Activated T-cell treated with anti-CD3 and anti-CD28 coated beads for 24 hours (primary cell): ENCODE measurements around the gene RASD1.

Experiments used
- DNase-seq: peaks from one replicate; pipeline ENCODE4 v3.0.0-alpha.2; 2020; ENCODE audit warnings: low read depth

RASD1 gene

DNA sequence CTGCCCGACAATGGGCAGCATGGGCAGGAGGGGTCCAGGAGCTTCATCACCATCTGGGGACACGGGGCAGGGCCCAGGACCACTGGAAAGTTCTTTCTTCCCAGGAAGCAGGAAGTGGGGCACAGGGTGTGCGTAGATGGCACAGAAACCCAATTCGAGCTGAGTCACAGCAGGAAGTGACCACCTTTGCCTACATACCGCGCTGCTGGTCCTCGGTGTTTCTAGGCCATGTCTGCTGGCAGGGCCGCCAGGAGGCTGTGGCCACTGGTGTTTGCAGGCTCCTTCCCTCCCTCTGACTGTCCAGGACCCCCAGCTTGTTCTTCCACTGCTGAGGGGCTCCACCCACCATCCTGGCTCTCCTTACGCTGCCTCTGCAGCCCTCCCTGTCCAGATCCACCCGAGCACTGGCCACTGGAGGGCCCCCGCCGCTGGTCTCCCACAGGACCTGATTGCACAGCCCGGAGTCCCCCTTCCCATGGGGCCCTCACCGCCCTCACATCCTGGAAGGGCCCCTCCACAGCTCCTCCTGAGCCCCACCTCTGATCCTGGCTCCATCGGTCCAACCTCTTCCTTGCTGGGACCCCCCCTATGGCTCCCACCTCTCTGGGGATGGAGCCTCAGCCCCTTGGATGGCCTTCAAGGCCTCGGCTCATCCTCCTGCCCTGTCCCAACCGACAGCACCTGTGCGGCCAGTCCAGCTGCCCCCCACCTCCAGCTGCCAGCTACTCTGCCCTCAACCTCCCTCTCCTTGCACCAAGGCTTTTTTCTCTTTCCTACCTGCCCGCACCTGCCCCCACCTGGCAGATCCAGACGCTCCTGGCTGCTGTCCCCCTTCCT, 14.5 kb upstream of the RASD1 start:
- DNase-seq = no peak

GRCh38 chr17:17509601-17510425, 13.6 kb upstream of the RASD1 start:
- DNase-seq = no peak

- no peak for DNase-seq
Measured at GRCh38 chr17:17508646-17509591, 12.7 kb upstream of the RASD1 start.

- no peak for DNase-seq
Measured at GRCh38 chr17:17508019-17508535, 11.9 kb upstream of the RASD1 start.

GRCh38 chr17:17507465-17508011, 11.3 kb upstream of the RASD1 start:
- no peak for DNase-seq

GRCh38 chr17:17506893-17507464, 10.8 kb upstream of the RASD1 start:
- no peak for DNase-seq

GRCh38 chr17:17506181-17506741, 10.1 kb upstream of the RASD1 start:
- no peak for DNase-seq

- no peak for DNase-seq
Measured at GRCh38 chr17:17505610-17506171, 9.5 kb upstream of the RASD1 start.

GRCh38 chr17:17505151-17505550, 9.0 kb upstream of the RASD1 start:
- DNase-seq = no peak

- no peak for DNase-seq
Measured at GRCh38 chr17:17504341-17505140, 8.3 kb upstream of the RASD1 start.

DNA sequence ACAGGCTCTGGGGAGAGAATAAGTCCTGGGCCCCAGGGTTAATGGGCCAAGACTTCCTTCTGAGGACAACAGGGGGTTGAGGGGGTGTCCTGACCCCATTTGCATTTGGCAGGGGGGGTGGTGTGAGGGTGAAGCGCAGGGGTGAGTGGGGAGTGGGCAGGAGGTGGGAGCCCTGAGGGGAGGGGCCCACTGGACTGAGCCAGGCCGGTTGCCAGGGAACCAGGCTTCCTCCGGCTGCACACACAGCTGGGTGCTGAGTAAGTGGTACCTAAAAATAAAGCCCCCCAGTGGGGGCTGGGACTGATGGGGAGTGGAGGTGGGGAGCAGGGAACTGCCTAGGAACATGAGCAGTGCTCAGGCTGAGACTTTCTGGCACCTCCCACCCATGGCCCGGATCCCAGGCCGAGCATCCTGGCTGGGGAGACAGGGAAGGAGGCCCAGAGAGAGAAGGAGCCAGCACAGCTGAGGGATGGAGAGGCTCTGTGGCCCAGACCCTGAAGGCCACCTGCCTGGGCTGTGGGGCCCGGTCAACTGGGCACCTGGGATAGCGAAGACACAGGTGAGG, 7.5 kb upstream of the RASD1 start:
- no peak for DNase-seq

- DNase-seq = no peak
Measured at GRCh38 chr17:17502741-17503565, 6.8 kb upstream of the RASD1 start.

- no peak for DNase-seq
Measured at GRCh38 chr17:17500999-17501605, 4.9 kb upstream of the RASD1 start.

GRCh38 chr17:17499402-17500145, 3.4 kb upstream of the RASD1 start:
- DNase-seq = no peak

- DNase-seq = no peak
Measured at GRCh38 chr17:17498606-17499301, 2.6 kb upstream of the RASD1 start.

GRCh38 chr17:17497845-17498520, 1.8 kb upstream of the RASD1 start:
- DNase-seq = no peak
